HT1080 (cell line): ENCODE results near the gene CHST6. TPM values are rescaled to one million over a fixed set of nuclear protein-coding genes. Genes with fewer than 3 reads are reported as not detected.
A peak's percentile ranks its signal among the peaks of the same experiment; 100 is the strongest.
"Not testable (repeated sequence)": the region's sequence is repeated elsewhere in the genome, so short reads cannot be mapped to it uniquely, and the experiment has no call there.

Experiments
- DNase-seq: peaks from one replicate; pipeline ENCODE4 v3.0.0-alpha.2; 2015; ENCODE audit warnings: low read depth
- total RNA-seq: library from RNA; depleted of rRNA; stranded (reverse); fragments of >200 nt; shearing (Covaris generic); gene quantifications from 2 replicates; pipeline ENCODE4 v1.2.3, GENCODE V29; 2014; rRNA removed

CHST6 gene
- total RNA-seq, 1 experiment from 2014 or later, result not detected

GRCh38 chr16:75446416-75446815, 48.8 kb downstream of the CHST6 start:
- no peak for DNase-seq

GRCh38 chr16:75445298-75445697, 49.9 kb downstream of the CHST6 start:
- no peak for DNase-seq

- no peak for DNase-seq
These were observed 51.9 kb downstream of the CHST6 start for GRCh38 chr16:75443298-75443697.

GRCh38 chr16:75433732-75434413, 61.4 kb downstream of the CHST6 start:
- no peak for DNase-seq

- peak; percentile 87 for DNase-seq
These were observed 62.2 kb downstream of the CHST6 start, which contains the start of gene CFDP1 for GRCh38 chr16:75432828-75433731. CFDP1 (minus strand) TSS chr16:75433503; CDS start chr16:75433352, 151 bp downstream.

GRCh38 chr16:75429621-75430403, 65.4 kb downstream of the CHST6 start:
- DNase-seq, result no peak

- not testable (repeated sequence) for DNase-seq
These were observed 68.7 kb downstream of the CHST6 start for GRCh38 chr16:75426524-75426923.

- not testable (repeated sequence) for DNase-seq
These were observed 71.0 kb downstream of the CHST6 start for GRCh38 chr16:75424105-75424762.

GRCh38 chr16:75423723-75424104, 71.5 kb downstream of the CHST6 start:
- no peak for DNase-seq

Other genes starting within 250 kb of the CHST6 start
- gene BCAR1, start 243.8 kb downstream of the CHST6 start, total RNA-seq, result 81.0 and 92.8 TPM in 2 replicates
- 24.7 and 24.8 TPM in 2 replicates for gene CFDP1, start 61.9 kb downstream of the CHST6 start, total RNA-seq
- 15.3 and 18.9 TPM in 2 replicates for gene TMEM170A, start 30.8 kb downstream of the CHST6 start, total RNA-seq
- gene CHST5, start 40.7 kb upstream of the CHST6 start, total RNA-seq, result not detected in 2 replicates
- 9.3 and 10.7 TPM in 2 replicates for gene TMEM231, start 60.8 kb upstream of the CHST6 start, total RNA-seq
- 59.0 and 131 TPM in 2 replicates for gene GABARAPL2, start 70.9 kb upstream of the CHST6 start, total RNA-seq
- 64.8 and 68.0 TPM in 2 replicates for gene ADAT1, start 127.8 kb upstream of the CHST6 start, total RNA-seq
- gene KARS1, start 152.2 kb upstream of the CHST6 start, total RNA-seq, result 351 and 352 TPM in 2 replicates
- 38.6 and 46.8 TPM in 2 replicates for gene TERF2IP, start 152.3 kb upstream of the CHST6 start, total RNA-seq
- not detected in 2 replicates for gene CPHXL2, start 181.6 kb upstream of the CHST6 start, total RNA-seq
- gene DUXB, start 206.0 kb upstream of the CHST6 start, total RNA-seq, result not detected in 2 replicates
- not detected in 2 replicates for gene CPHXL, start 231.0 kb upstream of the CHST6 start, total RNA-seq